ENCODE measurements around the gene PLIN5.

PLIN5 gene

DNA sequence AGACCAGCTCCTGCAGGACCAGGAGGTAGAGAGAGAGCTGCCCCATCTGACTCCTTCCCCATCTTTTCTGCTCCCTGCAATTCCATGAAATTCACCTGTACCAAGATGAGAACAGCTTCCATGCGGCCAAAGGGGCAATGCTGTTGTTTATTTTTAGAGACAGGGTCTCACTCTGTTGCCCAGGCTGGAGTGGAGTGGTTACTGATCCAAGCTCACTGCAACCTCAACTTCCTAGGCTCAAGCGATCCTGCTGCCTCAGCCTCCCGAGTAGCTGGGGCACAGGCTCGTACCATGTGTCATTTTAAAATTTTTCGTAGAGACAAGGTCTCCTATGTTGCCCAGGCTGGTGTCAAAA is 13.2 kb downstream of the PLIN5 start:
- DNase-seq, result no peak

DNA sequence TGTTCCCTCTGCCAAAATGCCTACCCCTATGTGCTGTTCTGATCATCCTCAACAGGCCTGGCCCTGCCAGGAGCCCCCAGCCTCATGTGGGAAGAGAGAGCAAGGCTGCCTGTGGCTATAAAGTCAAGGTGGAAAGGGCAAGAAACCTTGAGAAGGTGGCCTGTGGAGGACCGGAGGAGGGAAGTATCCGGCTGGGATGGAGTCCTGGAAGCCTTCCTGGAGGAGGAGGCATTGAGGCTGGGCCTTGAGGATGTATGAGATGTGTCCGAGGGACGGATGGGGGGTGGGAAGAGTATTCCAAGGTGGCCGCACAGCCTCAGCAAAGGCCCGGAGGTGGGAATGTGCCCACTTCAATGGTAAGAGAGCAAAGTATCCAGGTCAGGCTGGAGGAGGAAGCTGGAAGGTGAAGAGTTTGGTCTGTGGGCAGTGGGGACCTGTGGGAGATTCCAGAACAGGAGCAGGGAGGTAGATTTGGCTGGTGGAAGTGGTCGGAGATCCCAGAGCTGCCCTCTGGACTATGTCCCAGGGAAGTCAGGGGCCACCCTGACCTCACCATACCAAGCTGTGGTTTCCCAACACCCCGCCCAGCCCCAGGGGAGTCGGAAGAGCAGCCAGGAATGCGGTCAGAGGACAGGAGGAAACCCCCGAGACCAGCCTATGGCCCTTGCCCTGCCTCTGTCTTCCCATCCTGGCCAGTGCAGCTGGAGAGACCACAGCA is 13.7 kb downstream of the PLIN5 start:
- no peak for DNase-seq

More for the DNA sequence above, 13.2 kb downstream of the PLIN5 start:
- ATAC-seq, result no peak

DNA sequence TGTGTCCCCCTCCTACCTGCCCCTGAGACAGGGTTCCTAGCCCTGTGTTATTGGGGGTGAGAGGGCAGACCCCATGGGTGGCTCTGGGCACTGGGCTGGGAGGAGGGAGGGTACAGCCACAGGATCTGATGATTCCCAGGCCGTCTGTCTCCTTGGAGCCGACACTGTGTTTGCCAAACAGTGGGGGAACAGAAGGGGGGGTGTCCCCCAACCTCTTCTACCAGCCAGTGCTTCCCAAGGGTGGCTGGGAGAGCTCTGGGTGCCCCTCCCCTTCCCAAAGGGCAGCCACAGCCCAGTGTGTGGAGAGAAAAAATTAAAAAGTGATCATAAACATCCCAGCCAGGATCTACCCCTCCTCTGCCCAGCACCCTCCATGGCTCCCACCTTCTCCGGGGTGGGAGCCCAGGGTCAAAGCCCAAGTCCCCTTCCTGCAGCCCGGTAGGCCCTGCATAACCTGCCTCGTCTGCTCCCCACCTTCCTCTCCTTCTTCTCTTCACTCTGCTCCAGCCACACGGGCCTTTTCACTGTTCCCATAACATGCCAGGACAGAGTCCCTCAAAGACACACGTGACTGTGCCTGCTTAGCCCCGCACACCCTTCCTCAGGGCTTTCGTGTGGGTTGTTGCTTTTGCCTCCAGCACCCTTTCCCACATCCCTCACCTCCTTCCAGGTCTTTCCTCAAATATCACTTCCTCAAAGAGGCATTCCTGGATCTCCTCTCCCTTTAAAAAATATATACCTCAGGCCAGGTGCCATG is 15.3 kb downstream of the PLIN5 start:
- DNase-seq (no peak), ATAC-seq (no peak)

More for the DNA sequence above, 13.7 kb downstream of the PLIN5 start:
- ATAC-seq, result no peak

DNA sequence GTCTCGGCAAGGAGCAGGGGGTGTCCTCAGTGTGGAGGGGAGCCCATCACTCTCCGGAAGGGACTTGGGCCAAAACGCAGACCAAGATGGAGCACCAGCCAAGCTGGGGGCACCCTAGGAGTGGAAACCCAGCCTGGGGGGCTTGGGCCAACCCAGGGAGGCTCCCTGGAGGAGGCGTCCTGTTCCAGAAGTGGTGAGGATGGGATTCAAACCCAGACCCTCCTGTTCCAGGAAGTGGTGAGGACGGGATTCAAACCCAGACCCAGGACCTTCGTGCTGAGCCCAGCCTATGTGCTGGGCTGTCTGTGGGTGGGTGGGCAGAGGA is 15.9 kb downstream of the PLIN5 start:
- no peak for DNase-seq
- ATAC-seq, result no peak

DNA sequence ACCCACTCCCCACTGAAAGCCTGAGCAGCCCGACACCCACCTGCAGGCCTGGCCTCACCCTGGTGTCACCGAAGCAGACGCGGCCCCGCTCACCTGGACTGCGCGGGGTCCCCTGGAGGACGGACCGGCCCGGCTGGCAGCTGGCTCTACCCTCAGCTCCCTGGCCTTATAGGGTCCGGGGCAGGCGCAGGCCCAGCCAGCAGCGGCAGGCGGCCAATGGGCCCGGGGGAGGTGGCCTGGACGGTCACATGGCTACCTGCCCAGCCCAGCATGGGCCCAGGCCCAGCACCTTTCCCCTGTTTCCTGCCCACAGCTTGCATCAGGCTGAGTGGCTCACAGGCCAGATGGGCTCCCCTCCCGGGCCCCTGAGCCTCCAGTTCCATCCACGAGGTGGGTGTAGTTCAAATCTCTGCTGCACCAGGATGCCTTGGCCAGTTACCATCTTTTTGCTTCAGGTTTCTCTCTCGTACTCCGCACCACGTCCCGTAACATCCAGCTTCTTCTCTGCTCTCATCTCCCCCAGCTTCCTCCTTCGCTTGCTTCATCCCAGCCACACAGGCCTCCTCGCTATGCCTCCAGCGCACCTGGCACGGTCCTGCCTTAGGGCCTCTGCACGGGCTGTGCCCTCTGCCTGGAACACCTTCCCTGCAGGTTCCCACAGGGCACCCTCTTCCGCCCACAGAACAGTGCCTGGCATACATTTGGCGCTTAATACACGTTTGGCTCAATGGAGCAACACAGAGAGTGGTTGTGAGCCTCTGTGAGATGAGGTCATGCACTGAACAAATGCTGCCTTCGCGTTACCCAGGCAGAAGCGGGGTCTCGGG is 16.5 kb downstream of the PLIN5 start, which contains the start of gene PLIN4:
PLIN4 (minus strand) TSS at position 142 of the 827 bp plus-strand sequence. CDS start 214 bp downstream, outside the sequence.
- DNase-seq (no peak), ATAC-seq (no peak)

DNA sequence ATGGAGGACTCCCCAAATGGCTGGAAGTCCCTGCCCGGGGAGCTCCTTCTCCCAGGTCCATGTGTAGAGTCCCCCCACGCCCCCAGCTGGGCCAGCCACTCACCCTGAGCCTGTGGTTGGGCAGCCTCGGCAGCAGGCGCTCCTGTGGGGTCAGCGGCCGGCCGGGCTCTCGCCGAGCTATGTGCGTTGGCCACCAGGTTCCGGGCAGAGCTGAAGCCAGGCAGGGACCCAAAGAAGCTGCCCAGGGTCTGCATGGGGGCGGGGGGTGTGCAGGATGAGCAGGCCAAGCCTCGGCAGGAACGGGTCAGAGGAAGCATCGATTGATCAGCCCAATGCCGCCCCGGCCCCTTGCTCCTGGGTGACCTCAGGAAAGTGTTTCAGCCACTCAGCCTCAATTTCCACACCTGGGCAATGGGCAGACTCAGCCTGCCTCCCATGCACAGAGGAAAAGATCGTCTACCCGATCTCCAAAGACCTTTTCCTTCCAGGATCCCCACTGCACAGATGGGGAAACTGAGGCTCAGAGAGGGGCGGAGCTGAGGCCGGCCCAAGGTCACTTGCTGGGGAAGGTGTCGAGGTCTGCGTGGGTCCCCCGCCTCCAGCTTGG is 17.5 kb downstream of the PLIN5 start:
- no peak for ATAC-seq

DNA sequence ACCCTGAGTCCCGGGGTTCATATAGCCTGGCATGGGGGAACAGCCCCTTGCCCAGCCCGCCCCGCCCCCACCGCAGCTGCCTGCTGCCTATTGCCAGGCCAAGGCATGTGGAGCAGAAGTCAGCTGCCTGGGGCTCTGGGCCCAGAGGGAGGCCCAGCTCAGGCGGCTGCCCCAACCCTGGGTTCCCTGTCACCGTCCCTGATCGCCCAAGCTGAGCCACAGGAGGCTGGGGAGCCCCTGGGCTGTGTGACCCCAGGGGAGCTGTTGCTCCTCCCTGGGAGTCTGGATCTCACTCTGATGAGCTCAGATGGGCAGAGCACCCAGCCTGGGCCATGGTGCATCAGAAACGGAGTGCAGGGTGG is 18.1 kb downstream of the PLIN5 start:
- ATAC-seq (no peak), DNase-seq (no peak)

More for the DNA sequence above, 17.5 kb downstream of the PLIN5 start:
- no peak for DNase-seq

DNA sequence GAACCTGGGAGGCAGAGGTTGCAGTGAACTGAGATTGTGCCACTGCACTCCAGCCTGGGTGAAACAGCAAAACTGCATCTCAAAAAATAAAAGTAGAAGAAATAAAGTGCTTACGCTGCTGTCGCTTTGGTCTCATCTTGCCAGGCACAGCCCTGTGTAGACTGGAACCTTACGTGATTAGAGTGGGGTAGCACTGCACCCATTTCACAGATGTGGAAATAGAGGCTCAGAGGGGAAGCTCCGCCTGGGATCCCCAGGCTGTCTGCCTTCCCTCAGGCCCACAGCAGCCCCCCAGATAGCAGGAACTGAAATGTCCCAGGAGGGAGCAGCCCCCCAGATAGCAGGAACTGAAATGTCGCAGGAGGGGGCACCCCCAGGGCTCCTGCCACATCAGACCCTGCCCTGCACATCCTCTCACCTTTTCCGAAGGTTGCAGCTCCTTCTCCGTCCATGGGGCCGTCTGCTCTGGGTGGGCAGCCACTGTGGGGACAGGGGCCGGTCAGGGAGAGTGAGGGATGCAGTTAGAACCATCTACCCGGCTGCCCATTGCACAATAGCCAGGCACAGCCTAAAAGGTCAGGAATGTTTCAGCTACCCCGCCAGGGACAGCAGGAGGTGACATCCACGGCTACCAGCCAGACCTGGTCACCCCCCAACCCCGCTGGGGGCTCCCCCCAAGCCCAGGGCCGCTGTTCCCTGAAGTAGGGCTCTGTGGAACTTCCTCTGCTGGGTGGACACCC is 18.7 kb downstream of the PLIN5 start:
- no peak for ATAC-seq
- no peak for DNase-seq

DNA sequence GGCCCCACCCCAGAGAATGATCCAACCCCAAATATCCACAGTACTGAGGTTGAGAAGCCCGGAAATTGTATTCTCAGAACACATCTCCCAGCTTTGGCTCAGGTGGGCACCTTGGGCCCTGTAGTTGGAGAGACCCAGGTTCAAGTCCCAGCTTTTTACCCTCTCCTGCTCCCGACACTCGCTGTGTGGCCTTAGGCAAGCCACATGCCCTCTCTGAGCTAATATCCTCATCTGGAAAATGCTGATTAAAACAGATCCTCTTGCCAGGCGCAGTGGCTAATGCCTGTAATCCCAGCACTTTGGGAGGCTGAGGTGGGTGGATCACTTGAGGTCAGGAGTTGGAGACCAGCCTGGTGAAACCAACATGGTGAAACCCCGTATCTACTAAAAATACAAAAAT is 19.3 kb downstream of the PLIN5 start:
- no peak for DNase-seq
- ATAC-seq, result no peak

DNA sequence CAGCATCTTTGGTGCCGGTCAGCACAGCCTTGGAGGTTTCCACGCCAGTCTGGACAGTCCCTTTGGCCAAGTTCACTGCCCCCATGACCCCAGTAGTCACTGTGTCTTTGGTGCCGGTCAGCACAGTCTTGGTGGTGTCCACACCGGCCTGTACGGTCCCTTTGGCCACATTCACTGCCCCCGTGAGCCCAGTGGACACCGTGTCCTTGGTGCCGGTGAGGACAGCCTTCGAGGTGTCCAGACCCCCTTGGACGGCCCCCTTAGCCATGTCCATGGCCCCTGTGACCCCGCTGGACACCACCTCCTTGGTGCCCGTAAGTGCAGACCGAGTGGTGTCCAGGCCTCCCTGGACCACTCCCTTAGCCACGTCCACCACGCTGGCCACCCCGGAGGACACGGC is 21.8 kb downstream of the PLIN5 start:
- DNase-seq (no peak), ATAC-seq (no peak)

DNA sequence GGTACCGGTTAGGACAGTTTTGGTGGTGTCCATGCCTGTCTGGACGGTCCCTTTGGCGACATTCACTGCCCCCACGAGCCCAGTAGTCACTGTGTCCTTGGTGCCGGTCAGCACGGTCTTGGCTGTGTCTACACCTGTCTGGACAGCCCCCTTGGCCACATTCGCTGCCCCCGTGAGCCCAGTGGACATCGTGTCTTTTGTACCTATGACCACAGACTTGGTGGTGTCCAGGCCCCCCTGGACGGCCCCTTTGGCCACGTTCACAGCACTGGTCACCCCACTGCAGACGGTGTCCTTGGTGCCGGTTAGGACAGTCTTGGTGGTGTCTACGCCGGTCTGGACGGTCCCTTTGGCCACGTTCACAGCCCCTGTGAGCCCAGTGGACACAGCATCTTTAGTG is 23.0 kb downstream of the PLIN5 start:
- no peak for DNase-seq
- no peak for ATAC-seq

DNA sequence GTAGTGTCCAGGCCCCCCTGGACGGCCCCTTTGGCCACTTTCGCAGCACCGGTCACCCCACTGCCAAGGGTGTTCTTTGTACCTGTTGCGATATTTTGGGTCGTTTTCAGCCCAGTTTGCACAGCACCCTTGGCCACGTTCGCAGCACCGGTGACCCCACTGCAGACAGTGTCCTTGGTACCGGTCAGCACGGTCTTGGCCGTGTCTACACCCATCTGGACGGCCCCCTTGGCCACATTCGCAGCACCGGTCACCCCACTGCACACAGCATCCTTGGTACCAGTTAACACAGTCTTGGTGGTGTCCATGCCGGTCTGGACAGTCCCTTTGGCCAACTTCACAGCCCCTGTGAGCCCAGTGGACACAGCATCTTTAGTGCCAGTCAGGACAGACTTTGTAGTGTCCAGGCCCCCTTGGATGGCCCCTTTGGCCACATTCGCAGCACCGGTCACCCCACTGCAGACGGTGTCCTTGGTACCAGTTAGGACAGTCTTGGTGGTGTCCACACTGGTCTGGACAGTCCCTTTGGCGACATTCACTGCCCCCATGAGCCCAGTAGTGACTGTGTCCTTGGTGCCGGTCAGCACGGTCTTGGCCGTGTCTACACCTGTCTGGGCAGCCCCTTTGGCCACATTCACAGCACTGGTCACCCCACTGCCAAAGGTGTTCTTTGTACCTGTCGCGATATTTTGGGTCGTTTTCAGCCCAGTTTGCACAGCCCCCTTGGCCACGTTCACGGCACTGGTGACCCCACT is 23.5 kb downstream of the PLIN5 start:
- DNase-seq (no peak), ATAC-seq (no peak)

DNA sequence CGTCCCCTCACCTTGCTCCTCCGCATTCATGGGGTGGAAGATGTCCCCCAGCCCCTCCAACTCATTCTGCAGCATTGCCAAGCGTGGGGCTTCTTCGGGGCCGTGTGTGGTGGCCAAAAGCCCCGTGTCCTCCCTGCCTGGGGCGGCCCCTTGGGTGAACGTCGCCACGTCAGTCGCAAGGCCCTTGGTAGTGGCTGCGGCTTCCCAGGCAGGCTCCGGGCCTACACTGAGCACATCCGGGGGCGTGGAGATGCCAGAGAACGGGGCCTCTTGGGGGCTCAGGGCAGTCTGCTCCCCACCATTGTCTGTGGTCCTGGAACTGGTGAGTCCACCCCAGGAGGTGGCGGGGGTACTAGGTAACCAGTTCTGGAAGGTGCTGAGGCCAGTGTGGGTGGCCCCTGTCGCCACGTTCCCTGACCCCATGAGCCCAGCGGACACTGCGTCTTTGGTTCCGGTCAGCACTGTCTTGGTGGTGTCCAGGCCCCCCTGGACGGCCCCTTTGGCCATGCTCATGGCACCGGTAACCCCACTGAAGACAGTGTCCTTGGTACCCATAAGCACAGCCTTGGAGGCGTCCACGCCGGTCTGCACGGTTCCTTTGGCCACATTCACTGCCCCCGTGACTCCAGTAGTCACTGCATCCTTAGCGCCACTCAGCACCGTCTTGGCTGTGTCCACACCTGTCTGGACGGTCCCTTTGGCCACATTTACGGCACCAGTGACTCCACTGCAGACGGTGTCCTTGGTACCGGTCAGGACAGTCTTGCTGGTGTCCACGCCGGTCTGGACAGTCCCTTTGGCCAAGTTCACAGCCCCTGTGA is 24.4 kb downstream of the PLIN5 start:
- DNase-seq (no peak), ATAC-seq (no peak)

DNA sequence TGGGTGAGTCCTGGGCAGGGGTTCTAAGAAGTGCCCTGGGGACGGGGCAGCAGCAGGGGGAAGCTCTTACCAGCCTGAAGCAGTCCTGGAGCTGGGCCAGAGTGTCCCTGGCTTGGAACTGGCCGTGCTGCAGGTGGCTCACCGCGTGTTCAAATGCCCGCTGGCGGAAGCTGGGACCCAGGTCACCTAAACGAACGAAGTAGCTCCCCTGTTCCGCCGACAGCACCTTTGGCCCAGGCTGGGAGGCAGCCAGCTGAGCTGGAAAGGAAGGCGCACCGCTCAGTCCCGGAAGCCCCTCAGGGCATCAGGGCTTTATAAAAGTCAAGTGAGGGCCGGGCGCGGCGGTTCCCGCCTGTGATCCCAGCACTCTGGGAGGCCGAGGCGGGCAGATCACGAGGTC is 26.3 kb downstream of the PLIN5 start:
- DNase-seq (no peak), ATAC-seq (no peak)

DNA sequence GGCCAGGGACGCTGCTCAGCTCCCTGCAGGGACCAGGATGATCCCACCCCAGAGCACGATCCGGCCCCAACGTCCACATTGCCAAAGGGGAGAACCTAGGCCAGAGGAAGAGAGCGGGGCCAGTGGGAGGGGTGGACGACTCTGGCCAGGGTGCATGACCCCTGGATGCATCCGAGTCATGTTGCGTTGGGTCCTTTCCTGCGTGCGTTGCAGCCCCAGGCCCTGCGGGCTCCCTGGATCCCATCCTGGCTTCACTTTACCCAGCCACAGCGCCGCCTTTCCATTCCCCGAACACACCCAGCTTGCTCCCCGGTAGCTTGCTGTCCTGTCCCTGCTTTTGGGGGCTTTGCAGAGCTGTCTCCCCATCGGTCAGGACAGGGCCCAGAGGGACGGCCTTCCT is 27.2 kb downstream of the PLIN5 start:
- no peak for DNase-seq
- ATAC-seq, result no peak

DNA sequence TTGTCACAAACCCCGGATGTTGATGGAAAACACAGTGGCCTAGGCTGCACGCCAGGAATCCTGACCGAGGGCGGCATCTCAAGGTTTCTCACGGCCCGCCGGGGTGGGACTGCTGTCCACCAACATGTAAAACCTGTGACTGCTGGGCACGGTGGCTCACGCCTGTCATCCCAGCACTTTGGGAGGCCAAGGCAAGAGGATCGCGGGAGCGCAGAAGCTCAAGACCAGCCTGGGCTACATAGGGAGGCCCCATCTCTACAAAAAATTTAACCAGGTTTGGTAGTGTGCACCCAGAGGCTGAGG is 27.9 kb downstream of the PLIN5 start:
- DNase-seq, result no peak
- ATAC-seq, result no peak

DNA sequence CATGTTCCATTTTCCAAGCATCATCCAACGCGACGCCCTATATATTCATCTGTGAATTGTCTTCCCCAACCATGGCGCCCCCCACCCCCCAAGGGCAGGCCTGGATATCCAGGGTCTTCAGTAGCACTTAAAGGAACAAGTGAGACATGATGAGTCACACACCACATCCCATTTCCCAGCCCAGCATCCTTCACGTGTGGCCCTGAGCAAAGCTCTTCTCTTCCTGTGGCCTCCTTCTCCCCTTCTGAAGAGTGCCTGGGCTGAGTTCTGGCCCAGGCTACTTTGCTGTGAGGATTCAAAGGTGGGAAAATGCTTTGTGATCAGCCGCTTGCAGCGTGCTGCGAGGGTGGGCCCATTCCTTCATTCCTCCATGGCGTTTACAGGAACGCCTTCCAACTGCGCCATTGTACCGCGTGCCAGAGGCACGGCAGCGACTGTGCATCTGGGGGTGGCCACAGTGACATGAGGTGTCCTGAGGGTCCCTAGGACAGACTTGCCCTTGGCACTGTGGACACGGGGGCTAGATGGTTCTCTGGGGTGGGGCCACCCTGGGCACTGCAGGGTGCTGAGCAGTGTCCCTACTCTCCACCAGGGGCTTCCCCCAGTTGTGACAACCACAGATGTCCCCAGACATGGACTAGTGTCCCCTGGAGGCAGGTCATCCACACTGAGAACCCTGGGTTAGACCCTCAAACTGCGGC is 28.4 kb downstream of the PLIN5 start:
- peak; percentile 30 for DNase-seq
- ATAC-seq, result peak; percentile 55

DNA sequence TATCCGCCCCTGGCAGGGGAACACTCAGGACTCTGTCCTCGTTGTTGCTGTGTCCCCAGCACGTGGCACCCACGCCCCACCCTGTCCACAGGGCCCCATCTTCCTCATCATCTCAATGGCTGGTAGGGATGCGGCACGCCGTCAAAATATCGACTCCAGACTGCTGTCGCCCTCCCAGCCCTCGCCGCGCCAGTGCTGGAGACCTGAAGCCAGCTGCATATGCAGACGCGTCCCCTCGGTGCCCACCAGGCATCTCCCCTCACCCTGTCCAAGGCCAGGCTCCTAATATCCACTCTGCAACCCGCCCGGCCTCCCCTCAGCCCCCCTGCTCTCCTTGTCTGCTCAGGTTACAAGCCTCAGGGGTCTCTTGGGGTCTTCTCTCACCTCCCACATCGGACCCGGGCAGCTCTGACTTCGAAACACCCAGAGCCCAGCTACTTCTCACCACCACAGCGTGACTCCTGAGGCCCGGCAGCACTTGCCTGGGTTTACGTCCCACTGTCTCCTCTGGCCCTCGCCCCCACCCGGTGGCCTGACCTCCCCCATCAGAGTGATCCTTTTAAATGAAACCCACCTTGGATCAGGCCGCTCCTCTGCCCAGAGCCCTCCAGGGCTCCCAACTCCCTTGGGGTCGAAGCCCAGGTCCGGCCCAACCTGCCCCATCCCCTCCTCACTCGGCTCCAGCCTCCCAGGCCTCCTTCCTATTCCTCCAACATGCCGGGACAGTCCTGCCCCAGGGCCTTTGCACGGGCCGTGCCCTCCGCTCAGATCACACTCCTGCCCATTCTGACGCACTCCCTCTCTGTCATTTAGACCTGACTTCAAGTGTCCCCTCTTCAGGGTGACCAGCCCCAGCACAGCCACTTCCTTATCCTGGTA is 29.2 kb downstream of the PLIN5 start:
- DNase-seq (no peak), ATAC-seq (peak; percentile 15)
